ENCODE measurements around the gene TMEM243. TPM values are rescaled to one million over a fixed set of nuclear protein-coding genes. Genes with fewer than 3 reads are reported as not detected.
"Not testable (repeated sequence)": the region's sequence is repeated elsewhere in the genome, so short reads cannot be mapped to it uniquely, and the experiment has no call there.

TMEM243 gene
- polyA plus RNA-seq, 1 donor, result 40.7 TPM

GRCh38 chr7:87213811-87214210 is 5.7 kb downstream of the TMEM243 start:
- no peak for DNase-seq

GRCh38 chr7:87213252-87213651 is 6.3 kb downstream of the TMEM243 start:
- no peak for DNase-seq

GRCh38 chr7:87212498-87212897 is 7.0 kb downstream of the TMEM243 start:
- DNase-seq, result no peak

GRCh38 chr7:87210506-87210905 is 9.0 kb downstream of the TMEM243 start:
- no peak for DNase-seq

- DNase-seq, result no peak
Observed at GRCh38 chr7:87209295-87209924, 10.1 kb downstream of the TMEM243 start.

- no peak for DNase-seq
Observed at GRCh38 chr7:87206361-87206760, 13.2 kb downstream of the TMEM243 start.

GRCh38 chr7:87205701-87206100 is 13.8 kb downstream of the TMEM243 start:
- not testable (repeated sequence) for DNase-seq

GRCh38 chr7:87204933-87205332 is 14.6 kb downstream of the TMEM243 start:
- DNase-seq, result no peak

GRCh38 chr7:87203929-87204328 is 15.6 kb downstream of the TMEM243 start:
- DNase-seq, result not testable (repeated sequence)

- no peak for DNase-seq
Observed at GRCh38 chr7:87202705-87203104, 16.8 kb downstream of the TMEM243 start.

- DNase-seq, result no peak
Observed at GRCh38 chr7:87202208-87202607, 17.3 kb downstream of the TMEM243 start.

- no peak for DNase-seq
Observed at GRCh38 chr7:87199700-87200450, 19.7 kb downstream of the TMEM243 start.

- DNase-seq, result no peak
Observed at GRCh38 chr7:87199241-87199640, 20.3 kb downstream of the TMEM243 start.

GRCh38 chr7:87193912-87194311 is 25.6 kb downstream of the TMEM243 start:
- no peak for DNase-seq

- no peak for DNase-seq
Observed at GRCh38 chr7:87192784-87193487, 26.6 kb downstream of the TMEM243 start.

- no peak for DNase-seq
Observed at GRCh38 chr7:87190783-87191182, 28.7 kb downstream of the TMEM243 start.

- no peak for DNase-seq
Observed at GRCh38 chr7:87188930-87189329, 30.6 kb downstream of the TMEM243 start.

- no peak for DNase-seq
Observed at GRCh38 chr7:87187120-87187519, 32.4 kb downstream of the TMEM243 start.

- DNase-seq, result no peak
Observed at GRCh38 chr7:87179180-87179579, 40.4 kb downstream of the TMEM243 start.

- DNase-seq, result no peak
Observed at GRCh38 chr7:87178320-87178719, 41.2 kb downstream of the TMEM243 start.

GRCh38 chr7:87173471-87173870 is 46.1 kb downstream of the TMEM243 start:
- DNase-seq, result no peak

- no peak for DNase-seq
Observed at GRCh38 chr7:87171282-87171934, 48.1 kb downstream of the TMEM243 start.

GRCh38 chr7:87170828-87171227 is 48.7 kb downstream of the TMEM243 start:
- no peak for DNase-seq

Measured in left kidney (tissue), 2 donors.